HT-29 (cell line): ENCODE measurements around the gene OSGEPL1. TPM values are rescaled to one million over a fixed set of nuclear protein-coding genes. Genes with fewer than 3 reads are reported as not detected.
"Not testable (repeated sequence)": the region's sequence is repeated elsewhere in the genome, so short reads cannot be mapped to it uniquely, and the experiment has no call there.

ENCODE experiments used
- DNase-seq: peaks from one replicate; pipeline ENCODE4 v3.0.0-alpha.2; 2015; ENCODE audit warnings: low spot score
- total RNA-seq: library from RNA; depleted of rRNA; stranded (reverse); fragments of >200 nt; shearing (Covaris generic); gene quantifications from 2 replicates; pipeline ENCODE4 v1.2.3, GENCODE V29; 2014; rRNA removed

Gene OSGEPL1
- total RNA-seq, 1 experiment from 2014 or later, result 1.9 TPM

DNA sequence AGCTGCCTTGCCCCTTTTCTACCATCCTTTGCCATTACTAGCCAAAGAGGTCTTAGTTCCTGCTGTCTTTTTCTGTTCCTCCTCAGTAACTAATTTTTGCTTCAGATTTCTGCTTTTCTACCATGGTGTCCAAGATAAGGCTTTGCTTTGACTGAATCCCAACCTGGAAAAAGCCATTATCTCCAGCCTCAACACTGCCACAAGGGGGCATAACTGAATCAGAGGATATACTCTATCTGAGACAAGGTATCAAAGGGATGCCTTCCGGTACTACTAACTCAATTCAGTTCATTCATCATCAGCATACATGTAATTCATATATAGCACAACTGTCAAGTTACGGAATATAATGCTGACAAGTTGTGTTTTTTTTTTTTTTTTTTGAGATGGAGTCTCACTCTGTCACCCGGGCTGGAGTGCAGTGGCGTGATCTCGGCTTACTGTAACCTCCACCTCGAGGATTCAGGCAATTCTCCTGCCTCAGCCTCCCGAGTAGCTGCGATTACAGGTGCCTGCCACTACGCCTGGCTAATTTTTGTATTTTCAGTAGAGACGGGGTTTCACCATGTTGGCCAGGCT, 11.4 kb downstream of the OSGEPL1 start:
- peak; percentile 71 for DNase-seq

DNA sequence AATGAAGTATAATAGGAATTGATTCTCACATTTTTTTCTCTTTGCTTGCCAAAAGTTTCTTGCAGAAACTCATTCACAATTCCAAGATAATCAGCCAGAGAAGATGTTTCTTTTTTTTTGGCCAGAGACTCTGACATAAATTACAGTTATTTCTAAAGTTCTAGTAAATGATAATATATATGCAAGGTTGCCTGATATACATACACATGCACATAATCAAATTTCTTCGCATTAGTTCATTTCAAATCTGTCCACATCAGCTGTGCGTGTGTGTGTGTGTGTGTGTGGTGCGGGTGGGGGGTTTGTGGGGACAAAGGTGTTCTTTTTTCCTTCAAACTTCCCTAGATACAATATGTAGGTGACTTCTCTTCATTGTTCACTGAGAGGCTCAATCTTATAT, 33.2 kb downstream of the OSGEPL1 start:
- no peak for DNase-seq

DNA sequence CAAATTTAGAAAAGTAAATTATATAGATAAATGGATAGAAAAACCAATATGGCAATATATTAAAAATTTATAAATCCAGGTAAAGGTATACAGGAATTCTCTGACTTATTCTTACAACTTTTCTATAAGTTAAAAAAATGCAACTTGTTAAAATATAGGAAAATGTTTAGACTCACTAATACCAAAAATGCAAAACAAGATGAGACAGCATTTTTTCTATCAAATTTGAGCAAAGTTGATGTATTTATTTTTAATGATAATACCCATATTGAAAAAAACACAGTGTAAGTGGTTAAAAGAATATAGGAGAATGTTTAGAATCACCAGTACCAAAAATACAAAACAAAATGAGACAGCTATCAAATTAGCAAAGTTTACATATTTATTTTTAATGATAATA, 35.7 kb downstream of the OSGEPL1 start:
- no peak for DNase-seq

DNA sequence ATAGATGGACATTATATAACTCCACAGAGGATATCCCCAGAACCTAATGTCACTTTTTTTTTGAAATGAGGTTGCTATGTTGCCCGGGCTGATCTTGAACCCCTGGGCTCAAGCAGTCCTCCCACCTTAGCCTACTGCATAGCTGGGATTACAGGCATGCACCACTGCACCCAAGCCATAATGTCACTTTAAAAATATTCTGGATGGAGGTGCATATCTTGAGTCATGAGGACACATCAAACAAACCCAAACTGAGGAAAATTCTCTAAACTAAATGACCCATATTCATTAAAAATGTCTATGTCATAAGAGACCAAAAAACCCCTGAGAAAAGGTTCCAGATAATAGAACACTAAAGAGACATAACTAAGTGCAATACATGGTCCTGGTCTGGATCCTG, 36.3 kb downstream of the OSGEPL1 start:
- DNase-seq, result no peak

DNA sequence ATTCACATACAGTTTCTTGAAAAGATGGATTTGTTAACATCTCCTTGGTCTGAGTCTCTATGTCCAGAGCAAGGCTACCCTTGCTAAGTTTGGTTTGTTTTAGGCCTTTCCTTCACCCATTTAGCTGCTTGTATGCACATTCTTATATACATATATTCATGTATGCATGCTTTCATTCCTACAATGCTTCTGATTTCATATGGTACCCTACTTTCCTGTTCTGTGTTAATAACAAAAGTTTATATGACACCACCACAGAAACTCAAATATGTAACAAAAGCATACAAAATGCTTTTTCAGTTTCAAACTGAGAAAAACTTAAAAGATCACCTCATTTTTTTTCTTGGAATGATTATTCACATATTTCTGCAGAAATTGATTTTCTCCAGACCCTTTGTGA, 39.4 kb downstream of the OSGEPL1 start:
- DNase-seq, result no peak

DNA sequence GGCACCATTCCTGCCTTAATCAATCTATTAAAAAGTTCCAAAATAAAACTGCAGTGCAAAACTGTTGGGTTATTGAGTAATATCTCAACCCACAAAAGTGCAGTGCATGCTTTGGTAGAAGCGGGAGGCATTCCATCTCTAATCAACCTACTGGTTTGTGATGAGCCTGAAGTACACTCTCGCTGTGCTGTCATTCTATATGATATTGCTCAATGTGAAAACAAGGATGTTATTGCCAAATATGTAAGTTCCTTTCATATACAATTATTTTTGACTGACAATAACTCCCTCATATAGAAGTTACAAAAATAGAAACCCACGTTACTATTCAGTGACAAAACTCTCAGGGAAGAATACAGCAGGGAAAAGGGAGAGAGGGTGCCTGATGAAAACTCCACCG, 43.0 kb downstream of the OSGEPL1 start:
- no peak for DNase-seq

DNA sequence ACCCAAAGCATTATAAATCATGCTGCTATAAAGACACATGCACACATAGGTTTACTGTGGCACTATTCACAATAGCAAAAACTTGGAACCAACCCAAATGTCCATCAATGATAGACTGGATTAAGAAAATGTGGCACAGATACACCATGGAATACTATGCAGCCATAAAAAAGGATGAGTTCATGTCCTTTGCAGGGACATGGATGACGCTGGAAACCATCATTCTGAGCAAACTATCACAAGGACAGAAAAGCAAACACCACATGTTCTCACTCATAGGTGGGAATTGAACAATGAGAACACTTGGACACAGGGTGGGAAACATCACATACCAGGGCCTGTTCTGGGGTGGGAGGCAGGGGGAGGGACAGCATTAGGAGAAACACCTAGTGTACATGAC, 45.0 kb downstream of the OSGEPL1 start:
- not testable (repeated sequence) for DNase-seq

DNA sequence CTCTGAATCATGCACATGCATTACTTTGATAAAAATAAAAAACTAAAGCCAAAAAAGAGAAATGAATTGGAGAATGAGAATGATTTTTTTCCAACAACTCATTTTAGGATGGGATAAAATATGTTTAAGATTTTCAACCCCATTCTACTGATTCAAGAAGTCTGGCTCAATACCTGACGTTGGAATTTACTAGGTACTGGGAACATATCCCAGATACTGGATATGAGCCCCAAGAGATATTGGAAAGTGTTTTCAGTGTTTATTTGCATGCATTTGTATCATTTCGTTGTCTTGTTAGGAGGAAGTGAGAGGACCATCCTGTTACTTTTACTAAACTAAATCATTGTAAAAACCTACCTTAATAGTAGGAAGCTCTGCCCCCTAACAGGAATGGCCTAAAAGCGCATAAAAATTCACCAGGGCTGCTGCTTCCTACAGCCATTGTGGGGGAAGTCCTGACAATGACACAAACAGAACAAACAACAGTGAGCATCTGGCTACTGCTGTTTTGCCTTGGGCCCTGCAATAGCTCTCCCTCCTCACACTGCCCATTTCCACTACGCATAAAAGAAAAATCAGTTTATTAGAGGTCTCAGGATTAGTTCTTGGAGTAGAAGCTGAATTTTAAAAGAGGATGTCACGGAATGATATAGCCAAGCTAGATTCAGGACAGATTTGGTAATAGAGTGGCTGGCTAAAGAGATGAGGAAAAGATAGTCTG, 52.9 kb downstream of the OSGEPL1 start:
- no peak for DNase-seq

DNA sequence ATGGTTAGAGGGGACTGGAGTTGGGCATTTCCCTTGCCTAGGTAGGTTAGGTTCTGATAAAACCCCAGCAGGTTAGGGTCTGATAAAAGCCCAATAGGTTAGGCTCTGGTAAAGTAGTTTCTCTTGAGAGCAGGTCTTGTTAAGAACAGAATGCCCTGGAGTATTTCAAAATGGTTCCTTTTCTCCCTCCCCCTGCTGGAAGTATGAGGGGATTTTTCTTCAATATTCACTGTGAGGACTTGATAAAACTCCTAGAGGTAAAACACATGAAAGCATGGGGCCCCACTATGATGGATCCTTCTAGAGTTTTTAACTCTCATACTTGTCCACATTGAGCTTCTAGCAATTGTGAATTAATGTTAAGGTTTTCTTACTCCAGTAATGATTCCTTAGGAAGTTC, 60.5 kb downstream of the OSGEPL1 start:
- DNase-seq, result peak; percentile 10

DNA sequence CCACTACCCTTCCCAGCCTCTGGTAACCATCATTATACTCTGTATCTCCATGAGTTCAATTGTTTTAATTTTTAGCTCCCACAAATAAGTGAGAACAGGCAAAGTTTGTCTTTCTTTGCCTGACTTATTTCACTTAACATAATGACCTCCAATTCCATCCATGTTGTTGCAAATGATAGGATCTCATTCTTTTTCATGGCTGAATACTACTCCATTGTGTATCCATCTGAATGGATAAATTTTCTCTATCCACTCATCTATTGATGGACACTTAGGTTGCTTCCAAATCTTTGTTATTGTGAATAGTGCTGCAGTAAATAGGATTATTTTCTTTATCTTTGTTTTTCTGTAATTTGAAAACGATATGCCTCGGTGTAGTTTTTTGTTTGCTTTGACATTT, 61.9 kb downstream of the OSGEPL1 start:
- no peak for DNase-seq

DNA sequence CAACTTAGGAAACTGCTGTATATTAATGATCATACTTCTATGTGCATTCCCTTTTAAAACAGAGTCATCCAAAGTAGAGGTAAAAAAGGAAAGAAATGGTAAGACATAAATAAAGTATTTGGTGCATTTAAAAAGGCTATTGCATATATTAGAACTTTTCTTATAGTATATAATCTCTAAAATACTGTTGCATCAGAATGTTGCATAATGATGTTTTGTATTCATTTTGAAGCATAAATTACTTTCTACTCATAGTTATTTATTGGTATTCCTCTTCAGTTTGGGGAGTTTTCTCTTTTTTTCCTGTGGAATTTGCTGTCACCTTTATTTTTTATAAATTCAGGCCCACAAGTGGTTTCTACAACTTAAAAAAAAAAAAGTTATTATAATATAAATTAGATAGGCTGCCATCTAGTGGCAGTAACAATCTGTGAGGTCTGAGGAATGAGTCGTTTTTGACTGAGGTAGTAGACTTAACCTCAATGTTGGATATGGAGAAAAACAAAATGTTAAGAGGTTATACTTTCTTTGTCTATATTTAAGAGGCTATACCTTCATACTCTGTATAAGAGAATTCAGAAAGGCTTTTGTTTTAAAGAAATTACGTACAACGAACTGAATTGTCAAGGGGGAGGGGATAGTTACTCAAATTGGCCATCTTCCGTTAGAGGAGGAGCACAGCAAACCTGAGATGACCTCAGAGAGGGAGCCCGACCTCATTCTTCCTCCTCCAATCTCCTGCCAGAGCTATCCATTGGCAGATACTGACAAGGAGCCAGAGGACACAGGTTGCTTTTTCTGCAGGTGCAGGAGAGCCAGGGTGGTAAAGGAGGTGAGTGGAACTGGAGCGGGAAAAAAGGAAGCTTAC, 64.3 kb downstream of the OSGEPL1 start:
- DNase-seq, result peak; percentile 70

Other genes starting within 250 kb of the OSGEPL1 start
- gene SLC40A1, start 182.0 kb downstream of the OSGEPL1 start, total RNA-seq, result 85.1 and 87.6 TPM in 2 replicates
- gene ASNSD1, start 101.3 kb downstream of the OSGEPL1 start, total RNA-seq, result 20.0 and 20.9 TPM in 2 replicates
- gene ANKAR, start 88.1 kb downstream of the OSGEPL1 start, total RNA-seq, result 0.94 and 2.7 TPM in 2 replicates
- 29.6 and 32.9 TPM in 2 replicates for gene ORMDL1, start 21.5 kb upstream of the OSGEPL1 start, total RNA-seq
- 6.9 and 10.4 TPM in 2 replicates for gene PMS1, start 21.7 kb upstream of the OSGEPL1 start, total RNA-seq